ENCODE data around the gene NACAD.

The NACAD gene

DNA sequence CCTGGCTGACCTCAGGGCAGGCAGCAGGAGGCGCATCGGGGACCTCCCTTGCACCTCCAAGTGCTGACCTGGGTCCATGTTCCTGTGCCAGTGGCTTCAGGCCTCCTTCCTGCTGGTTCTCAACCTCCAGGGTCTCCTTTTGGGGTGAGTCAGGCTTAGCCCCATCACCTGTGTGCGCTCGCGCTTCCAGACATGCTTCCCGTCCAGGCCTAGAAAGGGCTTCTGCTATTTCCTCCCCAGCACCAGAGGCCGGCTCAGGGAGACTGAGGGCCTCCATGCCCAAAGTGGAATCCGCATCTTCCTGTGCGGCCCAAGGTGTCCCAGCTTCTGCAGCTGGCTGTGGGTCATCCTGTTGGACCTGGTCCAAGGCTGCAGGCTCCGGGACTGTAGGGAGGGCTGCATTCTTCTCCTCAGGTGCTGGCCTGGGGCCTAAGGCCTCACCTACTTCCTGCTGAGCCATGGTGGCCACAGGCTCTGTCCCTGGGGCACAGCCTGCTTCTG, 5.9 kb downstream of the NACAD start:
- H3K9me3 ChIP-seq (ENCODE audit: insufficient read depth, low read length, severe bottlenecking): no peaks in the 10 kb centered on the region
- ATAC-seq (ENCODE audit: insufficient read depth, low read depth) (no peak), DNase-seq (no peak)
- H3K27ac ChIP-seq (ENCODE audit: low read length): no peak overlapping the region
- no peak overlapping the region for H3K4me2 ChIP-seq (ENCODE audit: insufficient read depth, low read length)
- no peak overlapping the region for H3K9ac ChIP-seq (ENCODE audit: low read depth, low read length)
- no peak overlapping the region for H3K4me3 ChIP-seq (ENCODE audit: low read depth in 1 of 2, low read length in 2 of 2)
- TF ChIP-seq EZH2 (IDR thresholded peaks at IDR 0.05; ENCODE audit: borderline replicate concordance, low read depth, low read length, severe bottlenecking): no peak
- no peak for TF ChIP-seq CTCF (IDR thresholded peaks at IDR 0.05; ENCODE audit: borderline replicate concordance, extremely low read depth, low read length, poor library complexity, severe bottlenecking)
- H3K36me3 ChIP-seq (ENCODE audit: insufficient read depth, low read length): no peaks in the 10 kb centered on the region
- no peak overlapping the region for H2AFZ ChIP-seq (ENCODE audit: low read depth, low read length)
- no peaks in the 10 kb centered on the region for H3K27me3 ChIP-seq (ENCODE audit: insufficient read depth, low read length, poor library complexity)
- H3K4me1 ChIP-seq (ENCODE audit: insufficient read depth, low read length): no peaks in the 10 kb centered on the region
- no peaks in the 10 kb centered on the region for H3K79me2 ChIP-seq (ENCODE audit: insufficient read depth, low read length)
- H4K20me1 ChIP-seq (ENCODE audit: insufficient read depth, low read length): peaks cover 4% of the 10 kb centered on the region; the same call in 1 of the 2 replicates

GRCh38 chr7:45082031-45082830, 6.5 kb downstream of the NACAD start:
- no peaks in the 10 kb centered on the region for H3K79me2 ChIP-seq (ENCODE audit: insufficient read depth, low read length)
- TF ChIP-seq EZH2 (IDR thresholded peaks at IDR 0.05; ENCODE audit: borderline replicate concordance, low read depth, low read length, severe bottlenecking): no peak
- TF ChIP-seq CTCF (IDR thresholded peaks at IDR 0.05; ENCODE audit: borderline replicate concordance, extremely low read depth, low read length, poor library complexity, severe bottlenecking): no peak
- no peaks in the 10 kb centered on the region for H3K27me3 ChIP-seq (ENCODE audit: insufficient read depth, low read length, poor library complexity)
- DNase-seq (no peak), ATAC-seq (ENCODE audit: insufficient read depth, low read depth) (no peak)
- peaks cover under 1% of the 10 kb centered on the region; the same call in 1 of the 2 replicates for H3K36me3 ChIP-seq (ENCODE audit: insufficient read depth, low read length)
- no peaks in the 10 kb centered on the region for H3K4me1 ChIP-seq (ENCODE audit: insufficient read depth, low read length)
- no peak overlapping the region for H3K9ac ChIP-seq (ENCODE audit: low read depth, low read length)
- no peak overlapping the region for H3K27ac ChIP-seq (ENCODE audit: low read length)
- H3K4me2 ChIP-seq (ENCODE audit: insufficient read depth, low read length): no peak overlapping the region
- peaks cover 8% of the 10 kb centered on the region for H4K20me1 ChIP-seq (ENCODE audit: insufficient read depth, low read length)
- no peak overlapping the region for H3K4me3 ChIP-seq (ENCODE audit: low read depth in 1 of 2, low read length in 2 of 2)
- no peak overlapping the region for H2AFZ ChIP-seq (ENCODE audit: low read depth, low read length)
- H3K9me3 ChIP-seq (ENCODE audit: insufficient read depth, low read length, severe bottlenecking): no peaks in the 10 kb centered on the region

DNA sequence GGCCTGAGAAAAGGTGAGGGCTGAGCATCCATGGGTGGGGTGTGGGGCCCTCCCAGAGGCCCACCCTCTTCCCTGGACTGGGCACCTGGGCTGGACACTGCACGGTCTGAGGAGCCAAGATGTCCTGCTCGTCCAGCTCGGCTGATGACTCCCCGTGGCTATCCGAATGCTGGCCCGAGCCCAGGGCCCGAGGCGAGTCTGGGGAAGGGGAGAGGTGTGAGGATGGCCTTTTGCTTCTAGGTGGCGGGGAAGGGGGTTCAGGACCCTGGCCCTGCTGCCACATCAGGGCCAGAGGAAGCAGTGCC, 7.1 kb downstream of the NACAD start:
- H4K20me1 ChIP-seq (ENCODE audit: insufficient read depth, low read length): peaks cover 13% of the 10 kb centered on the region
- peaks cover 6% of the 10 kb centered on the region for H3K36me3 ChIP-seq (ENCODE audit: insufficient read depth, low read length)
- ATAC-seq (ENCODE audit: insufficient read depth, low read depth) (no peak), DNase-seq (no peak)
- H3K4me1 ChIP-seq (ENCODE audit: insufficient read depth, low read length): no peaks in the 10 kb centered on the region
- no peaks in the 10 kb centered on the region for H3K9me3 ChIP-seq (ENCODE audit: insufficient read depth, low read length, severe bottlenecking)
- no peaks in the 10 kb centered on the region for H3K79me2 ChIP-seq (ENCODE audit: insufficient read depth, low read length)
- no peak overlapping the region for H2AFZ ChIP-seq (ENCODE audit: low read depth, low read length)
- H3K27ac ChIP-seq (ENCODE audit: low read length): no peak overlapping the region
- H3K27me3 ChIP-seq (ENCODE audit: insufficient read depth, low read length, poor library complexity): no peaks in the 10 kb centered on the region
- no peak for TF ChIP-seq EZH2 (IDR thresholded peaks at IDR 0.05; ENCODE audit: borderline replicate concordance, low read depth, low read length, severe bottlenecking)
- TF ChIP-seq CTCF (IDR thresholded peaks at IDR 0.05; ENCODE audit: borderline replicate concordance, extremely low read depth, low read length, poor library complexity, severe bottlenecking): no peak
- H3K4me2 ChIP-seq (ENCODE audit: insufficient read depth, low read length): no peak overlapping the region
- no peak overlapping the region for H3K9ac ChIP-seq (ENCODE audit: low read depth, low read length)
- no peak overlapping the region for H3K4me3 ChIP-seq (ENCODE audit: low read depth in 1 of 2, low read length in 2 of 2)
